Neuronal stem cell (in vitro differentiated cells): ENCODE data around the gene MARK3.

Experiments used
- DNase-seq: peaks from one replicate; pipeline ENCODE4 v3.0.0-alpha.2; 2013; ENCODE audit warnings: low spot score
- H2AFZ ChIP-seq: one replicate; pipeline ENCODE4 v1.6.1; 2013; ENCODE audit warnings: mild to moderate bottlenecking, low read length, inconsistent platforms
- H2AK5ac ChIP-seq: 2 replicates; pipeline ENCODE4 v1.6.1; 2013; ENCODE audit warnings: low read depth, mild to moderate bottlenecking, inconsistent platforms, low read length, moderate library complexity, mixed read lengths
- H2BK120ac ChIP-seq: 2 replicates; pipeline ENCODE4 v1.6.1; 2013; ENCODE audit warnings: low read depth, mild to moderate bottlenecking, inconsistent platforms, low read length, moderate library complexity, mixed read lengths
- H2BK12ac ChIP-seq: one replicate; pipeline ENCODE4 v1.6.1; 2013; ENCODE audit warnings: low read length, inconsistent platforms
- H2BK15ac ChIP-seq: 2 replicates; pipeline ENCODE4 v1.6.1; 2013; ENCODE audit warnings: mild to moderate bottlenecking, low read length, inconsistent platforms, mixed read lengths
- H2BK5ac ChIP-seq: one replicate; pipeline ENCODE4 v1.6.1; 2013; ENCODE audit warnings: inconsistent platforms, mild to moderate bottlenecking, low read length, moderate library complexity
- H3K14ac ChIP-seq: one replicate; pipeline ENCODE4 v1.6.1; 2013; ENCODE audit warnings: low read length, inconsistent platforms
- H3K18ac ChIP-seq: 2 replicates; pipeline ENCODE4 v1.6.1; 2013; ENCODE audit warnings: low read length, inconsistent platforms
- H3K23ac ChIP-seq: 2 replicates; pipeline ENCODE4 v1.6.1; 2013; ENCODE audit warnings: low read depth, mild to moderate bottlenecking, mixed read lengths, low read length, inconsistent platforms; ENCODE audit not compliant: poor library complexity
- H3K27ac ChIP-seq: replicated peaks from 3 replicates; pipeline ENCODE4 v1.5.1; 2013; ENCODE audit warnings: low read length, inconsistent platforms
- H3K27me3 ChIP-seq, 3 experiments: 2 replicates each; pipeline ENCODE4 v1.6.1; 2013; ENCODE audit warnings: low read length in 3 of 3, mild to moderate bottlenecking in 2 of 3, inconsistent platforms in 1 of 3, low read depth in 1 of 3, mixed read lengths in 1 of 3, moderate library complexity in 1 of 3; ENCODE audit not compliant: control insufficient read depth in 3 of 3, insufficient read depth in 3 of 3
- H3K36me3 ChIP-seq, 2 donors: replicated peaks in 1 of 2; 2 replicates each; pipeline ENCODE4 v1.6.1; 2013; ENCODE audit warnings: low read length in 2 of 2; ENCODE audit not compliant: control insufficient read depth in 2 of 2, insufficient read depth in 2 of 2
- H3K4ac ChIP-seq: 2 replicates; pipeline ENCODE4 v1.6.1; 2013; ENCODE audit warnings: inconsistent platforms, mild to moderate bottlenecking, low read length, moderate library complexity
- H3K4me1 ChIP-seq, 2 donors: 1 replicate in 1 of 2; 2 replicates in 1 of 2; pipeline ENCODE4 v1.6.1; 2013; ENCODE audit warnings: low read length in 2 of 2, low read depth in 1 of 2; ENCODE audit not compliant: control insufficient read depth in 2 of 2, insufficient read depth in 1 of 2
- H3K4me2 ChIP-seq: one replicate; pipeline ENCODE4 v1.6.1; 2013; ENCODE audit warnings: mild to moderate bottlenecking, low read length, inconsistent platforms; ENCODE audit not compliant: insufficient read depth, poor library complexity, severe bottlenecking
- H3K4me3 ChIP-seq, 2 donors: 2 replicates each; pipeline ENCODE4 v1.5.1; 2013; ENCODE audit warnings: low read length in 2 of 2, mild to moderate bottlenecking in 2 of 2, inconsistent platforms in 1 of 2, moderate library complexity in 1 of 2
- H3K79me1 ChIP-seq: one replicate; pipeline ENCODE4 v1.6.1; 2013; ENCODE audit warnings: low read depth, mild to moderate bottlenecking, inconsistent platforms, low read length, moderate library complexity
- H3K9ac ChIP-seq: one replicate; pipeline ENCODE4 v1.6.1; 2013; ENCODE audit warnings: mild to moderate bottlenecking, low read depth, low read length, inconsistent platforms; ENCODE audit not compliant: poor library complexity
- H3K9me3 ChIP-seq, 2 donors: replicated peaks in 1 of 2; 2 replicates each; pipeline versions ENCODE3 to v1.6.1; 2013; ENCODE audit warnings: low read length in 2 of 2, mild to moderate bottlenecking in 2 of 2, inconsistent platforms in 1 of 2, low read depth in 1 of 2, mixed read lengths in 1 of 2, moderate library complexity in 1 of 2; ENCODE audit not compliant: control insufficient read depth in 2 of 2, insufficient read depth in 1 of 2
- H4K8ac ChIP-seq: one replicate; pipeline ENCODE4 v1.6.1; 2013; ENCODE audit warnings: low read depth, mild to moderate bottlenecking, inconsistent platforms, low read length, moderate library complexity
- H4K91ac ChIP-seq: one replicate; pipeline ENCODE4 v1.6.1; 2013; ENCODE audit warnings: low read length, low read depth, mild to moderate bottlenecking, inconsistent platforms; ENCODE audit not compliant: poor library complexity
- WGBS, 2 donors: extraction: QIAGEN DNeasy Blood & Tissue Kit; methylation state at CpG; one replicate each; pipeline ENCODE4 v1.1.7; 2013; ENCODE audit warnings: missing lambda C conversion rate in 2 of 2, mixed read lengths in 1 of 2; ENCODE audit not compliant: insufficient read length in 2 of 2, insufficient replicate concordance in 1 of 2; ENCODE audit errors: extremely low coverage in 2 of 2; 5-methylcytosine and 5-hydroxymethylcytosine counted together

The MARK3 gene

GRCh38 chr14:103451401-103451800, 66.2 kb downstream of the MARK3 start:
- Histone ChIP-seq H3K4me3 (no peak overlapping the region), H2BK12ac (no peak overlapping the region), H3K4me1 (no peaks in the 10 kb centered on the region), H3K18ac (no peak overlapping the region), H3K9me3 (no peaks in the 10 kb centered on the region), H3K9ac (no peak overlapping the region), H3K79me1 (no peaks in the 10 kb centered on the region), H3K36me3 (peaks cover 5 to 30% of the 10 kb centered on the region in 2 donors), H3K14ac (no peak overlapping the region), H3K27ac (no peak overlapping the region), H2BK15ac (no peak overlapping the region), H3K27me3 (no peaks in the 10 kb centered on the region), H2AK5ac (no peak overlapping the region), H3K23ac (no peak overlapping the region), H4K91ac (no peak overlapping the region), H2BK120ac (no peak overlapping the region), H4K8ac (no peak overlapping the region), H3K4me2 (no peak overlapping the region), H3K4ac (no peak overlapping the region), H2AFZ (no peak overlapping the region), H2BK5ac (no peak overlapping the region)
- no peak for DNase-seq

GRCh38 chr14:103453791-103454190, 68.6 kb downstream of the MARK3 start:
- WGBS, 2 donors: no CpG with 5 or more reads among the region's 6 CpGs
- Histone ChIP-seq H3K4ac (no peak overlapping the region), H3K4me2 (no peak overlapping the region), H3K14ac (no peak overlapping the region), H3K4me3 (no peak overlapping the region), H2BK120ac (no peak overlapping the region), H3K36me3 (peaks cover 5 to 50% of the 10 kb centered on the region in 2 donors), H4K91ac (no peak overlapping the region), H3K9ac (no peak overlapping the region), H3K27ac (no peak overlapping the region), H3K18ac (no peak overlapping the region), H3K27me3 (no peaks in the 10 kb centered on the region), H3K9me3 (no peaks in the 10 kb centered on the region), H3K4me1 (no peaks in the 10 kb centered on the region), H4K8ac (no peak overlapping the region), H3K23ac (no peak overlapping the region), H2BK5ac (no peak overlapping the region), H2AFZ (no peak overlapping the region), H2BK15ac (no peak overlapping the region), H2AK5ac (no peak overlapping the region), H3K79me1 (no peaks in the 10 kb centered on the region), H2BK12ac (no peak overlapping the region)
- no peak for DNase-seq

GRCh38 chr14:103456167-103456835, 71.1 kb downstream of the MARK3 start:
- Histone ChIP-seq H3K79me1 (no peaks in the 10 kb centered on the region), H4K8ac (no peak overlapping the region), H3K9ac (no peak overlapping the region), H3K36me3 (peaks cover 5 to 68% of the 10 kb centered on the region in 2 donors), H2AFZ (no peak overlapping the region), H3K27ac (no peak overlapping the region), H3K4me2 (no peak overlapping the region), H3K4me3 (no peak overlapping the region), H3K14ac (no peak overlapping the region), H2BK15ac (no peak overlapping the region), H2BK5ac (no peak overlapping the region), H3K27me3 (no peaks in the 10 kb centered on the region), H4K91ac (no peak overlapping the region), H2BK120ac (no peak overlapping the region), H2BK12ac (no peak overlapping the region), H3K23ac (no peak overlapping the region), H3K18ac (no peak overlapping the region), H3K4ac (no peak overlapping the region), H3K4me1 (no peaks in the 10 kb centered on the region), H2AK5ac (no peak overlapping the region), H3K9me3 (no peaks in the 10 kb centered on the region)
- WGBS, 2 donors: no CpG with 5 or more reads among the region's 4 CpGs
- DNase-seq: no peak

- H4K91ac ChIP-seq: no peak overlapping the region
- no peak overlapping the region for H2BK5ac ChIP-seq
- H3K14ac ChIP-seq: no peak overlapping the region
- peaks cover 14 to 73% of the 10 kb centered on the region in 2 donors for H3K36me3 ChIP-seq
- no peaks in the 10 kb centered on the region for H3K79me1 ChIP-seq
- no peak overlapping the region for H3K18ac ChIP-seq
- no peak overlapping the region for H2BK12ac ChIP-seq
- no peak overlapping the region for H3K27ac ChIP-seq
- DNase-seq: no peak
- no peak overlapping the region for H4K8ac ChIP-seq
- no peak overlapping the region for H2AK5ac ChIP-seq
- H3K23ac ChIP-seq: no peak overlapping the region
- H3K4me1 ChIP-seq: peaks cover 0 to 1% of the 10 kb centered on the region in 2 donors
- H2BK15ac ChIP-seq: no peak overlapping the region
- H3K27me3 ChIP-seq: no peaks in the 10 kb centered on the region
- no peak overlapping the region for H3K4me2 ChIP-seq
- no peak overlapping the region for H2AFZ ChIP-seq
- H3K4ac ChIP-seq: no peak overlapping the region
- no peak overlapping the region for H3K4me3 ChIP-seq
- H3K9ac ChIP-seq: no peak overlapping the region
- no peak overlapping the region for H2BK120ac ChIP-seq
- no peaks in the 10 kb centered on the region for H3K9me3 ChIP-seq
- no CpG with 5 or more reads among the region's 1 CpG for WGBS, 2 donors
Measured at GRCh38 chr14:103460415-103460814, 75.2 kb downstream of the MARK3 start.
